Aorta (tissue), 5 donors: ENCODE results near the gene SYNDIG1. TPM values are rescaled to one million over a fixed set of nuclear protein-coding genes. Genes with fewer than 3 reads are reported as not detected.

Source experiments
- ATAC-seq: fragments of 200-7000 bp; cut with Tn5 transposase; one replicate; pipeline ENCODE4 v1.9.1; 2022; ENCODE audit warnings: moderate library complexity; ENCODE audit not compliant: low FRiP score
- DNase-seq, 2 donors: peaks; one replicate each; pipeline ENCODE4 v3.0.0-alpha.2; 2020
- H3K27ac ChIP-seq, 2 donors: one replicate each; pipeline ENCODE4 v1.5.1; 2013; ENCODE audit warnings: low read length in 2 of 2, mild to moderate bottlenecking in 2 of 2, moderate library complexity in 2 of 2, control low read depth in 1 of 2, inconsistent platforms in 1 of 2, low read depth in 1 of 2
- H3K27me3 ChIP-seq, 2 donors: one replicate each; pipeline ENCODE4 v1.6.1; 2013; ENCODE audit warnings: control low read depth in 1 of 2, low read length in 1 of 2, mild to moderate bottlenecking in 1 of 2, moderate library complexity in 1 of 2; ENCODE audit not compliant: insufficient read depth in 2 of 2, control insufficient read depth in 1 of 2
- H3K36me3 ChIP-seq, 2 donors: one replicate each; pipeline ENCODE4 v1.6.1; 2013; ENCODE audit warnings: control low read depth in 1 of 2, low read length in 1 of 2, mild to moderate bottlenecking in 1 of 2; ENCODE audit not compliant: insufficient read depth in 2 of 2, control insufficient read depth in 1 of 2
- H3K4me1 ChIP-seq, 2 donors: one replicate each; pipeline ENCODE4 v1.6.1; 2013; ENCODE audit warnings: low read length in 2 of 2, control low read depth in 1 of 2, mild to moderate bottlenecking in 1 of 2, moderate library complexity in 1 of 2; ENCODE audit not compliant: insufficient read depth in 2 of 2, control insufficient read depth in 1 of 2
- H3K4me3 ChIP-seq, 2 donors: one replicate each; pipeline ENCODE4 v1.5.1; 2013; ENCODE audit warnings: low read length in 2 of 2, control low read depth in 1 of 2, mild to moderate bottlenecking in 1 of 2
- H3K9me3 ChIP-seq: one replicate; pipeline ENCODE4 v1.6.1; 2013; ENCODE audit warnings: mild to moderate bottlenecking, low read length; ENCODE audit not compliant: control insufficient read depth
- WGBS, 2 donors: extraction: QIAGEN DNeasy Blood & Tissue Kit; methylation state at CpG; one replicate each; pipeline ENCODE4 v1.1.7; 2013; 5-methylcytosine and 5-hydroxymethylcytosine counted together
- intact Hi-C, 2 donors: fragments of 100-400 bp; cut with DNase I; formaldehyde crosslinking; loops; one replicate each; pipeline versions ENCODE4 v1.14.2 to v1.15.0; 2022
- polyA plus RNA-seq, 2 donors: library from polyadenylated mRNA; stranded (reverse); fragments of 200-250 nt; gene quantifications; one replicate each; pipeline ENCODE4 v1.2.3, GENCODE V29; 2013
- total RNA-seq, 2 donors: library from RNA; stranded (reverse); fragmentation: NEBNext Ultra II Directional; extraction: Animal tissue kit (Norgen Biotek cat#: 25700); gene quantifications; one replicate each; pipeline ENCODE4 v1.2.1, GENCODE V29; 2021
- donor health status: healthy with polysubstance abuse.
- donor health status: Bipolar disorder and iron deficiency.
- donor health status: DM: no; HTN: no; CAD: no.
- donor health status: DM: no; HTN: no; CAD: no.
- donor health status: DM: yes; HTN: yes; CAD: no.

The SYNDIG1 gene
- total and polyA plus RNA-seq, 4 donors: 1.2 to 6.2 (median 2.9) TPM

GRCh38 chr20:24473435-24474223 lies 4.2 kb downstream of the SYNDIG1 start:
- Histone ChIP-seq H3K36me3 (no peaks in the 10 kb centered on the region), H3K27me3 (no peaks in the 10 kb centered on the region), H3K4me3 (no peak overlapping the region), H3K9me3 (no peaks in the 10 kb centered on the region), H3K4me1 (no peaks in the 10 kb centered on the region), H3K27ac (no peak overlapping the region)
- intact Hi-C loops: no loop called here
- no peak for DNase-seq
- no peak for ATAC-seq
- 84 to 91% methylated on average over 7 of the region's 7 CpGs for WGBS, 2 donors

- Histone ChIP-seq H3K27ac (no peak overlapping the region), H3K36me3 (no peaks in the 10 kb centered on the region), H3K4me1 (no peaks in the 10 kb centered on the region), H3K27me3 (no peaks in the 10 kb centered on the region), H3K9me3 (no peaks in the 10 kb centered on the region), H3K4me3 (no peak overlapping the region)
- DNase-seq (no peak), ATAC-seq (no peak)
- 73% methylated on average over 11 of the region's 11 CpGs for WGBS, 2 donors
- intact Hi-C loops: no loop called here
Observed at GRCh38 chr20:24477831-24478547, 8.6 kb downstream of the SYNDIG1 start.

- Histone ChIP-seq H3K9me3 (no peaks in the 10 kb centered on the region), H3K4me1 (no peaks in the 10 kb centered on the region), H3K4me3 (no peak overlapping the region), H3K27ac (no peak overlapping the region), H3K36me3 (no peaks in the 10 kb centered on the region), H3K27me3 (no peaks in the 10 kb centered on the region)
- intact Hi-C loops: no loop called here
- WGBS, 2 donors: 93 to 96% methylated on average over 7 of the region's 7 CpGs
- ATAC-seq (no peak), DNase-seq (no peak)
Observed at GRCh38 chr20:24478584-24478983, 9.2 kb downstream of the SYNDIG1 start.

- no peak for DNase-seq
- intact Hi-C loops: no loop called here
- Histone ChIP-seq H3K27me3 (no peaks in the 10 kb centered on the region), H3K4me3 (no peak overlapping the region), H3K9me3 (no peaks in the 10 kb centered on the region), H3K27ac (no peak overlapping the region), H3K36me3 (no peaks in the 10 kb centered on the region), H3K4me1 (no peaks in the 10 kb centered on the region)
- WGBS, 2 donors: 96 to 98% methylated on average over 4 of the region's 4 CpGs
- ATAC-seq: no peak
Observed at GRCh38 chr20:24479106-24479505, 9.7 kb downstream of the SYNDIG1 start.

GRCh38 chr20:24479595-24479994 lies 10.2 kb downstream of the SYNDIG1 start:
- no peaks in the 10 kb centered on the region for H3K4me1 ChIP-seq
- H3K27me3 ChIP-seq: no peaks in the 10 kb centered on the region
- ATAC-seq (no peak), DNase-seq (no peak)
- no peaks in the 10 kb centered on the region for H3K9me3 ChIP-seq
- no peak overlapping the region for H3K4me3 ChIP-seq
- intact Hi-C loops: no loop called here
- WGBS, 2 donors: 87 to 92% methylated on average over 4 of the region's 4 CpGs
- no peaks in the 10 kb centered on the region for H3K36me3 ChIP-seq
- no peak overlapping the region for H3K27ac ChIP-seq

GRCh38 chr20:24480509-24480908 lies 11.1 kb downstream of the SYNDIG1 start:
- Histone ChIP-seq H3K27me3 (no peaks in the 10 kb centered on the region), H3K27ac (no peak overlapping the region), H3K9me3 (no peaks in the 10 kb centered on the region), H3K4me1 (no peaks in the 10 kb centered on the region), H3K4me3 (no peak overlapping the region), H3K36me3 (no peaks in the 10 kb centered on the region)
- intact Hi-C loops: no loop called here
- no peak for DNase-seq
- WGBS, 2 donors: 84 to 85% methylated on average over 4 of the region's 4 CpGs
- ATAC-seq: no peak

GRCh38 chr20:24481173-24481572 lies 11.7 kb downstream of the SYNDIG1 start:
- H3K27ac ChIP-seq: no peak overlapping the region
- ATAC-seq: no peak
- no peaks in the 10 kb centered on the region for H3K4me1 ChIP-seq
- WGBS, 2 donors: 90 to 94% methylated on average over 7 of the region's 7 CpGs
- no peak overlapping the region for H3K4me3 ChIP-seq
- no peak for DNase-seq
- H3K36me3 ChIP-seq: no peaks in the 10 kb centered on the region
- no peaks in the 10 kb centered on the region for H3K27me3 ChIP-seq
- H3K9me3 ChIP-seq: no peaks in the 10 kb centered on the region
- intact Hi-C loops: no loop called here

GRCh38 chr20:24483435-24484080 lies 14.1 kb downstream of the SYNDIG1 start:
- Histone ChIP-seq H3K4me3 (no peak overlapping the region), H3K4me1 (no peaks in the 10 kb centered on the region), H3K9me3 (no peaks in the 10 kb centered on the region), H3K36me3 (no peaks in the 10 kb centered on the region), H3K27ac (no peak overlapping the region), H3K27me3 (no peaks in the 10 kb centered on the region)
- WGBS, 2 donors: 88 to 93% methylated on average over 18 of the region's 18 CpGs
- DNase-seq: no peak
- intact Hi-C loops: no loop called here
- ATAC-seq: no peak
